ENCODE results near the gene MUTYH.

MUTYH gene

DNA sequence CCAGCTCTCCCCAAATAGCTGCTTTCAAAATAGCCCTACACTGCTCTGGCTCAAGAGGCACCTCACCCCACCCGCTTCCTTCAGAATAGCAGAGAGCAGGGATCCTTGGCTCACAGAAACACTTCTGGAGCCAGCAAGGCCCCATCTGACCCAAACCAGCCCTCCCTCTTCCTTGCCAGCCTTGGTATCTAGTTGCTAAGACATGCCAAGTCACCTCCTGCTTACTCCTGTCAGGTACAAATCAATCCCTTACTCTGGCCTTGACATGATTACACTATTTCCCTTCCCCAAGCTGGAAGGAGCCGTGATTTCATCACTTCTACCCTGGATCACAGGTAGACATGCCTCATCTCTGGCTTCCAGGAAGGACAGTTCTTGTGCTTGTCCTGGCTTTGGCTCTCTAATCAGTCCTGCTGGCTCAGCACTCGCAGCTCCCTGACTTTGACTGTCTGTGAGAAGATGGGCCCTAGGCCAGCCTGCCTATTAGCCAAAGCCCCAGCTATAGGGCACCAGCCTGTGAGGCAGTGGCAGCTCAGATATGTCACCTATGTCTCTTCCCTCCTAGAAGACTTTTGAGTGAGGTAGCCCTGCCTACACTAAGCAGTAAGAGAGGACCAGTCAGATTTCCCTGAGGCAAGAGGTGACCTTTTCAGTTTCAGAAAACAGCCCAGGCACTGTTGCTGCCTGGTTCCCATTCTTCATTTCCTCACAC lies 8.9 kb upstream of the MUTYH start:
- DNase-seq: no peak

DNA sequence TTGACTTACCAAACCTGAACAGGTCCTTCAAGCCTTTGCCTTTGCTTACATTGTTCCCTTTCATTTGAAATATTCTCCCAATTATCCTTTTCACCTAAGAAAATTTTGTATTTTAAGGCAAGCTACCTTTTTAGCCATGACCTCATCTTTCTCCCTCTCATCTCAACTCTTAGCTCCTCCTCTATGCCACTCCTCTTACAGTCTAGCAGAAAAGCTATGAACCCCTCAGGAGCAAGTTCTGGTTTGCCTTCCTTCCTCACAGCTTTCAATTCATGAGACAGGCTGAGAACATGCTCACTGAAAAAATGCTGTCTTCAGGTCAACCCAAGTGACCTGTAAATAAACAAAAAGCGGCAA lies 8.3 kb upstream of the MUTYH start:
- no peak for DNase-seq

- DNase-seq: no peak
These were observed 7.8 kb upstream of the MUTYH start for GRCh38 chr1:45348020-45348419.

DNA sequence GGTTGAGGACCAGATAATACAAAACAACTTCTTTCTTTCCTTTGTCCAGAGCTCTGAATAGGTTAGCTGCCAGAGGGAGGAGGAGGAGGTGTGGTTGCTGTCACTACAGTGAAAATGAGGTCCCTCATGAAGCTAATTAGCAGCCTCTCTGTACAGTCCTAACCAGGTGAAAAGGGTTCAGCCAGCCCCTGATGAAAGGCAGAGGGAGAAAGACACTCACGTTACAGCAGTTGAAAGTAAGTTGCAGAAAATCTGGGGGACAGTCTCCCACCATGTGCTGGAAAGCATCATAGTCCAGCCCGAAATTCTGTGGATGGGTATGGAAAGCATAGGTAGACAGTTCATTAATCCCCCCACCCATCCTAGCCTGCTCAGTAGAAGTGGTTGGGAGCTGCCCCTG lies 6.2 kb upstream of the MUTYH start:
- no peak for DNase-seq

- no peak for DNase-seq
These were observed 4.8 kb upstream of the MUTYH start for GRCh38 chr1:45345014-45345413.

GRCh38 chr1:45344499-45344898 lies 4.3 kb upstream of the MUTYH start:
- DNase-seq: no peak

GRCh38 chr1:45340816-45341466 lies 701 bp upstream of the MUTYH start:
- DNase-seq: no peak

DNA sequence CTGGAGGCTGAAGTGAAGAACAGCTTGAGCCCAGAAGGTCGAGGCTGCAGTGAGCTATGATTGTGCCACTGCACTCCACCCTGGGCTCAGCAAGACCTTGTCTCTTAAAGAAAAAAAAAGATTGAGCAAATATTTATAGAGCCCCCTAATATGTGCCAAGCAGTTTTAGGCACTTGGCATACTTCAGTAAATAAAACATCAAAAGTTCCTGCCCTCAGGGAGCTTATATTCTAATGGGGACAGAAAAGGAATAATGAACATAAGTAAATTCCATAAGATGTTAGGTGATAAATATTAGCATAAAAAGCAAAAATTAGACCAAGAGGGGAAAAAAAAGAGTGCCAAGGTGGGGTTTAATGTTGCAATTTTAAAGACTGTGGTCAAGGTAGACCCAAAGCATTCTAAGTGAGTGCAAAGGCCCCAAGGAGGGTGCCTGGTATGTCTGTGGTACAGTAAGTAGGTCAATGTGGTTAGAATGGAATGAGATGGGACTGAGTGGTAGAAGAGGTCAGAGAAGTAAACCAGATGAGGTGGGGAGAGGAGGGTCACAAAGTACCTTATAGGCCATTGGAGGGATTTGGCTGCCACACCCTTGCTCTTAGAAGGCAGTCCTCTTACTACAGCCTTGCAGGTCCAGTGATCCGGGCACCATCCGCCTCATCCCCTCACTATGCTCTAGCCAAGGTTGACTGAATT lies 2.5 kb downstream of the MUTYH start:
- DNase-seq: no peak

DNA sequence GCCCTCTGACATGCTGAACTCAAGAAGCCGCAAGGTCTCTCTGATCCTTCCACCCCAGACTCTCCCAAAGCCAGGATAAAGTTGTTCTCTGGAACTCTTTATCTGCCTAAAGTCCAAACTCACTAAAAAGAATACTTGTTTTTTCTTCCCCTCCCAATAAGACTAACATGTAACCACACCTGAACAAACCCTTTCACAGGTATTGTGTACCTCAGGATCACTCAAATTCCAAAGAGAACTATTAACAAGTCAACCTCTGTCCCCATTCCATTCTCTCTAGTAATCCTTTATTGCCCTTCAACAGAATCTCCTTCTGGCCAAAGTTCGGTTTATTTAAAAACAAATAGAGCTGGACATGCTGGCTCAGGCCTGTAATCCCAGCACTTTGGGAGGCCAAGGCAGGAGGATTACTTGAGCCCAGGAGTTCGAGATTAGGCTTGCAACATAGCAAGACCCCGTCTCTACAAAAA lies 4.3 kb downstream of the MUTYH start:
- DNase-seq: no peak

DNA sequence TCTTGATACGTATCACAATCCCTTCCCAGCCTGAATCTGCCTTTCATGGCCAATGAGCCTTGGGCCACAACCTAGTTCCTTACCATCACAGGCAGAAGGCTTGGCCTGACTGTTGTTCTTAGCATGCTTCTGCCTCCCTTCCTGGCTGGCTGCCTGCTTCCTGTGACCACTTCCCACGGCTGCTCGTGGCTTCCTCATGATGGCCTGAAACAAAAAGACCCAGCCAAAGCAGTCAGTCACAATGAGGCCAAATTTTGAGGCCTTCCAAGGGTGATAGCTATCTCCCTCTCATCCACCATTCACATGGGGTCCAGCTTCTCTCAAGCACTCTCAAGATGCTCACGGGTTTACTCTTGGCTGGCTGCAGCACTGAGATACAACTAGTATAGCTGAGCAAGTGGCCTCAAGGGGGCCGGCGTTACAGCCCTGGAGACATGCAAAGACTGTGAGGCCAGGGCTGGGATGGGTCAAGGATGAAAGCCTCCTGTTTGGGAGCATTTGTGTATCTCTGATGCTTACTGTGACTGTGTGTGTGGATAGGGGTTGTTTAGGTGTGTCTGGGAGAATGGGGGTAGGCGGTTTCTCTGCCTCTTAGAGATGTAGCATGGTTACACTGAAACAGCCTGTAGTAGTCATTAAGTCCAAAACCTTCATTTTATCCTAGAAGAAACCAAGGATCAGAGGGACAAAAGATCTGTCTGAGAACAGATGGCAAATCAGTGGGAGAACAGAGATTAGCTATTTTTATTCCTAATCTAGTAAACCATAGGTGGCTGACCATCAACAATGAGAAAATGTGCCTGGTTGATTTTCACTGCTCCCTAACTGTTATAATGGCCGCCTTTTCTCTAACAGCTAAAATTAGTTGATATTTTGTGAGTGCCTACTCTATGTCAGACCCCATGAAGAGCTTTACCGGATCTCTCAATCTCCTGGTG lies 5.7 kb downstream of the MUTYH start:
- no peak for DNase-seq

- no peak for DNase-seq
These were observed 7.9 kb downstream of the MUTYH start for GRCh38 chr1:45332346-45332720.

DNA sequence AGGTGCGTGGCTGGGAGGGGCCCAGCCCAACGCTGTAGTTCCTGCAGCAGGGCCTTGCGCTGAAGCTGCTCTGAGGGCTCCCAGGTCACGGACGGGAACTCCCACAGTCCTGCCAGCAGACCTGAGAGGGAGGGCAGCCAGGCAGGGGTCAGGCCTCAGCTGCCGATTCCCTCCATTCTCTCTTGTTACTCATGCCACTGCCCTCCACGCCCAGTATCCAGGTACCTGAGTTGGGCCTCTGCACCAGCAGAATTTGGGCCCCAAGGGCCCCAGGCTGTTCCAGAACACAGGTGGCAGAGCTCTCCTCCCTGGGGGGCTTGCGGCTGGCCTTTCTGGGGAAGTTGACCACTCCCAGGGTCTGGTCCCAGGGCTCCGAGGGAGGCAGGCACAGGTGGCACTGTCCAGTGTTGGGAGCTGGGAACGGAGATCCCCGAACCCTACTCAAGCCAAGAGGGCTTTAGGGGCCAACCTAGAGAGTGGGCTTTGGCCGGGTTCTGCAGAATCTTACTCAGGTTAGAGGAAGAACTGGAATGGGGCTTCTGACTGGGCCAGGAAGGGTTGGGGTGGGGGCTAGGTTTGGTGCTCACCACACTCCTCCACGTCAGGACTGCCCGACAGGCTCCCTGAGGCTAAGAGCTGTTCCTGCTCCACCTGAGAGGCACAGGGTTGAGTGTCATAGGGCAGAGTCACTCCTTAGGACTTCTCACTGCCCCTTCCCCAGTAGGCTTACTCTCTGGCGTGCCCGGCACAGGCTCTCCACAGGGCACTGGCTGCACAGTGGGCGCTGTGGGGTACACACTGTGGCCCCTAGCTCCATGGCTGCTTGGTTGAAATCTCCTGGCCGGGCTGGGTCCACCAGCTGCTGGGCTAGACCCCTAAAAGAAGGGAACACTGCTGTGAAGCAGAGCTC lies 8.5 kb downstream of the MUTYH start:
- DNase-seq: no peak

DNA sequence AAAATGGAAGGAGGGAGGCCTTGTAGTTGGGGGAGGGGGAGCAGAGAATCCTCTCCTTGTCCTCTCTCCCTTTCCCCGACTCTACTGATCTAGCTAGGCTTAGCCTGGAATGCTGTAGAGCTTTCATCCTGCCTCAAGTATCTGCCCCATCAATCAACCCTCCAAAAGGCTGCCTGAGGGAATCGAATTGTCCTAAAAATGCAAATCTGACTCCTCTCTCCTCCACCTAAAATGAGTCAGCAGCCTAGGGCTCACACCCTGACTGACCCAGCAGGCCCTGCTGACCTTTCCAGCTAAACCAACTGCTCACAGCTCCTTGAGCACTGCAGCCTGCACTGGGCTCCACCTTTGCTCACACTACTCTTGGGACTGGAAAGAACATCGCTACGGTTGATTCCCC lies 10.8 kb downstream of the MUTYH start:
- DNase-seq: no peak

DNA sequence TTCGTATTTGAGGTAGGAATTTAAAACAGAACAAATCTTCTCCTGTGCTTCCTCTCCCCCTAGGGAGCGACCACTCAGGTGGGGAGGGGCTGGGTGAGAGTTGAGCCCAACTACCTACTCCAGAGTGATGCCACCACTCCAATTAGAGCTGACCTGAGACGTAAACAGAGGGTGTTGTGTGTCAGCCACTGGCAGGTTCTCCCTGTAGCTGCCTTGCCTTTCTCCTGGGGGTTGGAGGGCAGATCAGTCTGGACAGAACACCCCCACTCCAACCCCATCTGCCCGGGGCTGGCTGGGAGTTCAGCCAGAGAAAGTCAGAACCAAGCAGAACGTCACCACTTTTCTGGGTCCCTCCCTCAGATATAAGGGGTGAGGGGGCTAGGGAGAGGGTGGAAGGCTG lies 11.6 kb downstream of the MUTYH start:
- DNase-seq: no peak

DNA sequence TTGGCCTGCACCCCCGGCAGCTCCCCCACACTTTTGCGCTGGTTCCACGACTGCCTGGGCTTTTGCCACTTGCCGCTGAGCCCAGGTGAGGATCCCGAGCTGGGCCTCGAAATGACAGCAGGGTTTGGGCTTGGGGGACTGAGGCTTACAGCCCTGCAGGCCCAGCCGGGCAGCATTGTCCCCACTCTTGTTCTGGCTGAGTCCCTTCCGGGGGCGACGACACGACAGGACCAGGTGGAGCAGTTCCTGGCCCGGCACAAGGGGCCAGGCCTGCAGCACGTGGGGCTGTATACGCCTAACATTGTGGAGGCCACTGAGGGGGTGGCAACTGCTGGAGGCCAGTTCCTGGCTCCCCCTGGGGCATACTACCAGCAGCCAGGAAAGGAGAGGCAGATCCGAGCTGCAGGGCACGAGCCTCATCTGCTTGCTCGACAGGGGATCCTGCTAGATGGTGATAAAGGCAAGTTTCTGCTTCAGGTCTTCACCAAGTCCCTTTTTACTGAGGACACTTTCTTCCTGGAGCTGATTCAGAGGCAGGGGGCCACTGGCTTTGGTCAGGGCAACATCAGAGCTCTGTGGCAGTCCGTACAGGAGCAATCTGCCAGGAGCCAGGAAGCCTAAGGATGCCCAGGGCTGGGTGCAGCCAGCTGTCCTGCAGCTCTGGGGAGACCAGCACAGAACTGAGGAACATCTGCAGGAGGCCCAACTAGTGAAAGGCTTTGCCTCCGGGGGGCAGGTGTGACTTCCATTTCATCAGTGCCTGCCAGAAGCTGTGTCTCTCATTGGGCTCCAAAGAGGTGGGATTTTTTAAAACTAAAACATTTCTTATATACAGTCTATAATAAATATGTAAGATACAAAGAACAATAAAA lies 12.4 kb downstream of the MUTYH start:
- DNase-seq: no peak

DNA sequence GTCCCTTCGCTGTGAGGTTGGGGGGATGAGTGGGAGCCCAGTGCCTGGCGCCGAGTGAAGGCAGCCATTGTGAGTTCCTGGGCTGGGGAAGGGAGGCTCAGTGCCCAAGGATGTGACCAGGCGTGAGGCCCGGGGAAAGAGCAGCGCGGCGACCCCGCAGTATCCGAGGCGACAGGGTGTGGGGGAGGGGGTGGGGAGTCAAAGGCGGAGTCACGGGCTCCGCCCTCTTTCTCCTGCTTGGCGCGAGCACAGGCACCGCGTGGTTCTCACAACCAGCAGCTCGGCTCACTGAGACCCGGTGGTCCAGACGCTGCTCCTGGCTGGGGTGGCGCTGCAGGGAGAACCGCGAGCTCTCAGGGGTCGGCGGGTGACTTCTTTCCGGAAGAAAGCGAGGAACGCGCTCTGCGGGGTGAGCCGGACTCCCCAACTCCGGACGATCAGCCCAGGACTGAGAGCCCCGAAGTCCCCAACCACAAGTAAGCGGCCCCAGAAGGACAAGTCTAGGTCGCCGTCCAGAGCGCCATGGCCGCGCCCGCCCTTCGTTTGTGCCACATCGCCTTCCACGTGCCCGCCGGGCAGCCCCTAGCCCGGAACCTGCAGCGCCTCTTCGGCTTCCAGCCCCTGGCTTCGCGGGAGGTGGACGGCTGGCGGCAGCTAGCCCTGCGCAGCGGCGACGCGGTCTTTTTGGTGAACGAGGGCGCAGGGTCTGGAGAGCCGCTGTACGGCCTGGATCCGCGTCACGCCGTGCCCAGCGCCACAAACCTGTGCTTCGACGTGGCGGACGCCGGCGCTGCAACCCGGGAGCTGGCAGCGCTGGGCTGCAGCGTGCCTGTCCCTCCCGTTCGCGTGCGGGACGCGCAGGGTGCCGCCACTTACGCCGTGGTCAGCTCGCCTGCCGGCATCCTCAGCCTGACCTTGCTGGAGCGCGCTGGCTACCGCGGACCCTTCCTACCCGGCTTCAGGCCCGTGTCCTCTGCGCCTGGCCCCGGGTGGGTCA lies 13.3 kb downstream of the MUTYH start, which contains the start of gene HPDL:
Gene HPDL, plus strand, starts transcription at position 269 of the 997 bp plus-strand sequence. Its CDS starts 254 bp downstream, at position 523.
- DNase-seq: peak; percentile 59

DNA sequence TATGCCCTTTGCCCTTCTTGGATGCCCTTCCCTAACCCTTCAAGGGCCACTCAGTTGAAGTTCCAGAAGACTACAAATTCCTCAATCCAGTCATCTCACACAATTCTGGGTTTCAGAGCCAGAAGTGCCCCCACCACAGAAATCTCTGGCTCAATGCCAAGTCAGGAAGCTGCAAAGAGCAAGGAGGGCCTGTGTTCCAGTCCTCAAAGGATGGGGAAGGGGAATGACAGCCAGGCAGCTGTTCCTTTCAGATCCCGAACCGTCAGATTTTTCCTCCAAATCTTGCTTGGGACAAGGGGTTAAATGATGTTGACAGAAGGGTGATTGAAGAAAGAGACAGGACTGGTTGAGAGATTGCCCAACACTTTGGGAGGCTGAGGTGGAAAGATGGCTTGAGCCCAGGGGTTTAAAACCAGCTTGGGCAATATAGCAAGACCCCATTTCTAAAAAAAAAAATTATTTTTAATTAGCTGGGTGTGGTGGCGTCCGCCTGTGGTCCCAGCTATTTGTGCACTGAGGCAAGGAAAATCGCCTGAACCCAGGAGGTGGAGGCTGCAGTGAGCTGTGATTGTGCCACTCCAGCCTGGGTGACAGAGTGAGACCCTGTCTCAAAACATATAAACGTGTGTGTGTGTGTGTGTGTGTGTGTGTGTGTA lies 14.3 kb downstream of the MUTYH start:
- no peak for DNase-seq

GRCh38 chr1:45322486-45323040 lies 17.7 kb downstream of the MUTYH start:
- DNase-seq: no peak

DNA sequence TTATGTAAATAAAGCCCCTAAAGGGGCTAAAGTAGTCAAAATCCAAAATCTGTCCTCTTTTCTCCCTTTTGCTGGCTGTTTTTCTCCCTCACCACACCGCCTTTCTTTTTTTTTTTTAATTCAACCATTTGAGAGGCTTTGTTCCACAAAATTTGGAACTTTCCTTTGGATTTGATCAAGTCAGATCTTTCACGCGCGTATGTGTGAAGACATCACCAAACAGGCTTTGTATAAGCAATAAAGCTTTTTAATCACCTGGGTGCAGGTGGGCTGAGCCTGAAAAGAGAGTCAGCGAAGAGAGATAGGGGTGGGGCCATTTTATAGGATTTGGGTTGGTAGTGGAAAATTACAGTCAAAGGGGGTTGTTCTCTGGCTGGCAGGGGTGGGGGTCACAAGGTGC lies 18.8 kb downstream of the MUTYH start:
- no peak for DNase-seq

Measured in CD4-positive, alpha-beta T cell treated with Interferon gamma for 1 hour (primary cell).